Fibroblast of pulmonary artery (primary cell): ENCODE data around the gene AGT.

Experiments used
- DNase-seq: peaks from one replicate; pipeline ENCODE4 v3.0.0-alpha.2; 2010; ENCODE audit warnings: low read depth
- H3K4me3 ChIP-seq: replicated peaks from 2 replicates; pipeline ENCODE4 v1.5.1; 2011; ENCODE audit warnings: low read depth, mild to moderate bottlenecking, control low read depth, low read length, moderate library complexity
- TF ChIP-seq, protein P1 (sequence below): IDR thresholded peaks from 2 replicates; pipeline ENCODE4 v1.5.1; 2011; ENCODE audit warnings: mild to moderate bottlenecking, control low read depth, low read length, inconsistent platforms; ENCODE audit errors: missing control alignments

AGT gene

DNA sequence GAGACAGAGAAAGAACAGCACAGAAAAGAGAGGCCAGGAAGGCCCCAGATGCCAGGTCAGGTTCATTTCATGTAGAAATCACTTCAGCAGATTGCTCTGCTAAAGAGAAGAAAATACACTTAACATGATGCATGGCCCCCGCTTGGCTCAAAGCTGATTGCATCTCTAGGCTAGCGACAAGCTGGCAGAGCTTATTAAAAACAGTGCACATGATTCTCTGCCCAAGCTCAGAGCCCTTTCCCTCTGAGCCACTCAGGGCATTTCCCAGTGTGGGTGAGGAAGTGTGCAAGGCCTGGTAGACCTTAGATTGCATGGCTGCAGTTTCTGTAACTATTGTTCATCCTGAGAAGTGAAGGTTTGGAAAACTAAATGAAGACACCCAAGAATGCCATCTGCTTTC is 30.0 kb upstream of the AGT start:
- TF ChIP-seq, protein P1, sequence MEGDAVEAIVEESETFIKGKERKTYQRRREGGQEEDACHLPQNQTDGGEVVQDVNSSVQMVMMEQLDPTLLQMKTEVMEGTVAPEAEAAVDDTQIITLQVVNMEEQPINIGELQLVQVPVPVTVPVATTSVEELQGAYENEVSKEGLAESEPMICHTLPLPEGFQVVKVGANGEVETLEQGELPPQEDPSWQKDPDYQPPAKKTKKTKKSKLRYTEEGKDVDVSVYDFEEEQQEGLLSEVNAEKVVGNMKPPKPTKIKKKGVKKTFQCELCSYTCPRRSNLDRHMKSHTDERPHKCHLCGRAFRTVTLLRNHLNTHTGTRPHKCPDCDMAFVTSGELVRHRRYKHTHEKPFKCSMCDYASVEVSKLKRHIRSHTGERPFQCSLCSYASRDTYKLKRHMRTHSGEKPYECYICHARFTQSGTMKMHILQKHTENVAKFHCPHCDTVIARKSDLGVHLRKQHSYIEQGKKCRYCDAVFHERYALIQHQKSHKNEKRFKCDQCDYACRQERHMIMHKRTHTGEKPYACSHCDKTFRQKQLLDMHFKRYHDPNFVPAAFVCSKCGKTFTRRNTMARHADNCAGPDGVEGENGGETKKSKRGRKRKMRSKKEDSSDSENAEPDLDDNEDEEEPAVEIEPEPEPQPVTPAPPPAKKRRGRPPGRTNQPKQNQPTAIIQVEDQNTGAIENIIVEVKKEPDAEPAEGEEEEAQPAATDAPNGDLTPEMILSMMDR = no peak
- H3K4me3 ChIP-seq = no peak overlapping the region
- no peak for DNase-seq

DNA sequence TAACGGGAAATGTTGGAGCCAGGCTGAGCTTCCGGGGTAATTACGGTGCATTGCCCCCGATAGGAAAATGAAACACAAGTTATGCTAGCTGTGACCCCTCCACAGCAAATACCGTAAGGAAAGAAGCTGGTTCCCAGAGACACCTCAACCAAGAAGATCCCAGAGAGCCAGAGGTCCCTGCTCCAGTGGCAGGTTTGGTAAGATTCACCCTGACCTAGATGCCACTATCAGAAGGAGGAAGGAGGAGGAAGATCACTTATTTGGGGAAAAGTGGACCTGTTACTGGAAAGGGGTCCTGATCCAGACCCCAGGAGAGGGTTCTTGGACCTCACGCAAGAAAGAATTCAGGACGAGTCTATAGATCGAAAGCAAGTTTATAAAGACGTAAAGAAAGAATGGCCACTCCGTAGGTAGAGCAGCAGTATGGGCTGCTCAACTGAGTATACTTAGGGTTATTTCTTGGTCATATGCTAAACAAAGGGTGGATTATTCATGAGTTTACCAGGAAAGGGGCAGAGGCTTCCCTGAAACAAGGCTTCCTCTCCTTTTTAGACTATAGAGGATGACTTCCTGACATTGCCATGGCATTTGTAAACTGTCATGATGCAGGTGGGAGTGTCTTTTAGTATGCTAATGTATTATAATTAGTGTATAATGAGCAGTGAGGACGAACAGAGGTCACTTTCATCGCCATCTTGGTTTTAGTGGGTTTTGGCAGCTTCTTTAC is 25.8 kb upstream of the AGT start:
- no peak overlapping the region for H3K4me3 ChIP-seq
- no peak for DNase-seq
- TF ChIP-seq, protein P1 = no peak

DNA sequence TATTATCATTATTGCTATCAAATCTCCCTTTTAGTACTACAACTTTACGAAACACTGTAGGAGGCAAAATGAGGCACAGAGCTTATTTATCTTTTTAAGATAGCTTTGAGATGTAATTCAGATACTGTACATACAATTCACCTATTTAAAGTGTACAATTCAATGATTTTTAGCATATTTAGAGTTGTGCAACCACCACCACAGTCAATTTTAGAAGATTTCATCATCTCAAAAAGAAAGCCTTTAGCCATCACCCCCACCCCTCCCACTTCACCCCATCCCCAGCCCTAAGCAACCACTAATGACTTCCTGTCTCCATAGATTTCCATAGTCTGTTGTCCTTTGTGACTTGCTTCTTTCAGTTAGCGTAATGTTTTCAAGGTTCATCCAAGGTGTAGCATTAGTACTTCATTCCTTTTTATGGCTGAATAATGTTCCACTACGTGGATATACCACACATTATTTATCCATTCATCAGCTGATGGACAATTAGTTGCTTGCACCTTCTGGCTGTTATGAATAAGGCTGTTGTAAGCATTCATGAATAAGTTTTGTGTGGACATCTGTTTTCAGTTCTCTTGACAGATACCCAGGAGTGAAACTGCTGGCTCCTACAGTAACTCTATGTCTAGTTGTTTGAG is 23.8 kb upstream of the AGT start:
- no peak for DNase-seq
- TF ChIP-seq, protein P1 = no peak
- no peak overlapping the region for H3K4me3 ChIP-seq

DNA sequence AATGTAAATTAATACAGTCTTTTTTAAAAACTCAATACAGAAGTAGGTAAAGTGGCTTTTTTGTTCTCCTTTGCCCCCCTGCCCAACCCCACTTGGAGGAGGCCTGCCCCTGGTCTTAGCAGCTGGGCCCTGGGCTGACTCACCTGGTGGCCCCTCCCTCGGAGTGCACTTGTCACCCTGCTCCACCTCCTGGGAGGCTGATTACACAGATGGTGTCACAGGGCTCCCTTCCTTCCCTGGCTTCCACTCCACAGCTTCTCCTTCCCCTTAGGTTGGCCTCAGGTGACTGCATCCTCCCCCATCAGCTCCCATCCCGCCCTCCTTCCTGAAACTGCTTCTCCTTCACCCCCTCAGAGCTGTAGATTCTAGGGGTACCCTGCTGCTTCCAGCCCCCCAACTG is 21.5 kb upstream of the AGT start:
- TF ChIP-seq, protein P1 = no peak
- no peak for DNase-seq
- H3K4me3 ChIP-seq = no peak overlapping the region

DNA sequence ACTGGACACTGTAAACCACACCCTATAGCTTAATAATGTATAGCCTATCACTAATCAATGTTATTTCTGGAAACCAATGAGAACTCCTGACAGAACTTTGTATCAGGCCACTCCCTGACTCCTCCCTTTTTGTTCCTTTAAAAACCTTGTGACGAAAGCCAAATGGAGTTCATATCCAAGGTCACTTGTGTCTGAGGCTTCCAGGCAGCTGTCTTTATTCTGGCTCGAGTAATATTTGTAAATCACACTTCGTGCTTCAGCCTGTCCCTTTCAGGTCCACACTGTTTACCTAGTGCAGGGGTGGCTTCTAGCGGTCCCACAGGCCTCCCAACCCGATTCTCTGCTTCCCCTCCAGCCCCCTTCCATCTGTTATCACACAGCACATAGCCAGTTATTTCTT is 17.1 kb upstream of the AGT start:
- no peak overlapping the region for H3K4me3 ChIP-seq
- TF ChIP-seq, protein P1 = no peak
- no peak for DNase-seq

DNA sequence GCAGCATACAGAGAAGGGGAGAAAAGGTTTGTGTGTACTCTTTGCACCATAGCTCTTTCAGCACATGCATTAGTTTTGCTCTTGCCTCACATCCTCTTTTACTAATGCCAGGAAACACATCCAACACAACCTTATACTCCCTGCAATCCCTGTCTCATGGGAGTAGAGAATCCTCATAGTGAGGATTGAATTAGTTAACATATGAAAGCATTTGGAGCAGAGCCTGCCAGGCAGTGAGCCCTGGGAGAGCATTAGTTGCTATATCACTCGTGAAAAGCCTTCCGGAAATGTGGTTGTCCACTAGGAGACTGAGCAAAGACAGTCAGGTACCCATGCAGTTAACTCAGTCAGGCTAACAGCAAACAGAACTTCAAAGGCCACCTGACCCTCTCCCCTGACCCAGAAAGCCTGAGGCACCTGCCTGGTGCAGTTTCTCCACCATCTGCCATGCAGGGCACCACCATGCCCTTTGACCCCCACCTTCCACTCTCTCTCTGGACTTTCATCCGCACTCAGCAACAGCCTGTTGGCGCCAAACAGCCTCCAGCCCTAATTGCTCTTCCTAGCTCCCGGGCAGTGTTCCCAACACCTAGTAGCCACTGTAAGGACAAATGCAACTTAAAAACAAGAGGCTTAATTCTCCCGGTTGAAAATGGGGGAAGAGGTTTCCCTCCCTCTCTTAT is 14.9 kb upstream of the AGT start:
- DNase-seq = peak; percentile 6

More for the DNA sequence above, 14.9 kb upstream of the AGT start:
- TF ChIP-seq, protein P1 = no peak
- no peak overlapping the region for H3K4me3 ChIP-seq
